ENCODE data around the gene LEMD3. TPM values are rescaled to one million over a fixed set of nuclear protein-coding genes. Genes with fewer than 3 reads are reported as not detected.
A peak's percentile ranks its signal among the peaks of the same experiment; 100 is the strongest.

The LEMD3 gene
- total RNA-seq, 1 donor from 2014 or later = 25.5 TPM

DNA sequence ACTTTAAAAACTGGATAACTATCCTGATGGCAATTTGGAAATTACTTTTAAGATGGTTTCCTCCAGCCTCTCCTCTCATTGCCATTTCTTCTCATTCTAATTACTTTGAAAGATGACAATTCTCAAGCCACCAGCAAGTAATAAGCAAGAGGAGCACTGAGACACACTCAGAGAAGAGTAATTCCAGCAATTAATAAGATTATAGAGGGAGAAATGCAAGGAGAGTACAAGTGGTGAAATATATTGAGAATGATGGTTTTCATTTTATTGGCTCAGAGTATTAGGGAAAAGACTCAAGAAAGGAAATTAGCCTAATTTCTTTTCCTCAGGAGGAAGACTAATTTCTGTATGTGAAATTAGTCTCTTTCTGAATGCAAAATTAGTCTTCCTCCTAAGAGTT is 88.6 kb downstream of the LEMD3 start:
- TF ChIP-seq, protein P1, sequence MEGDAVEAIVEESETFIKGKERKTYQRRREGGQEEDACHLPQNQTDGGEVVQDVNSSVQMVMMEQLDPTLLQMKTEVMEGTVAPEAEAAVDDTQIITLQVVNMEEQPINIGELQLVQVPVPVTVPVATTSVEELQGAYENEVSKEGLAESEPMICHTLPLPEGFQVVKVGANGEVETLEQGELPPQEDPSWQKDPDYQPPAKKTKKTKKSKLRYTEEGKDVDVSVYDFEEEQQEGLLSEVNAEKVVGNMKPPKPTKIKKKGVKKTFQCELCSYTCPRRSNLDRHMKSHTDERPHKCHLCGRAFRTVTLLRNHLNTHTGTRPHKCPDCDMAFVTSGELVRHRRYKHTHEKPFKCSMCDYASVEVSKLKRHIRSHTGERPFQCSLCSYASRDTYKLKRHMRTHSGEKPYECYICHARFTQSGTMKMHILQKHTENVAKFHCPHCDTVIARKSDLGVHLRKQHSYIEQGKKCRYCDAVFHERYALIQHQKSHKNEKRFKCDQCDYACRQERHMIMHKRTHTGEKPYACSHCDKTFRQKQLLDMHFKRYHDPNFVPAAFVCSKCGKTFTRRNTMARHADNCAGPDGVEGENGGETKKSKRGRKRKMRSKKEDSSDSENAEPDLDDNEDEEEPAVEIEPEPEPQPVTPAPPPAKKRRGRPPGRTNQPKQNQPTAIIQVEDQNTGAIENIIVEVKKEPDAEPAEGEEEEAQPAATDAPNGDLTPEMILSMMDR (IDR thresholded peaks at IDR 0.05; ENCODE audit: insufficient read depth, low read length, severe bottlenecking) = no peak
- DNase-seq (ENCODE audit: low read depth) (no peak), FAIRE-seq (no peak)
- no peaks in the 10 kb centered on the region for H3K27me3 ChIP-seq (ENCODE audit: control insufficient read depth, insufficient read depth, low read length)
- H3K4me3 ChIP-seq (ENCODE audit: low read depth, low read length) = no peak overlapping the region
- H3K36me3 ChIP-seq (ENCODE audit: control insufficient read depth, insufficient read depth, low read length) = no peaks in the 10 kb centered on the region

DNA sequence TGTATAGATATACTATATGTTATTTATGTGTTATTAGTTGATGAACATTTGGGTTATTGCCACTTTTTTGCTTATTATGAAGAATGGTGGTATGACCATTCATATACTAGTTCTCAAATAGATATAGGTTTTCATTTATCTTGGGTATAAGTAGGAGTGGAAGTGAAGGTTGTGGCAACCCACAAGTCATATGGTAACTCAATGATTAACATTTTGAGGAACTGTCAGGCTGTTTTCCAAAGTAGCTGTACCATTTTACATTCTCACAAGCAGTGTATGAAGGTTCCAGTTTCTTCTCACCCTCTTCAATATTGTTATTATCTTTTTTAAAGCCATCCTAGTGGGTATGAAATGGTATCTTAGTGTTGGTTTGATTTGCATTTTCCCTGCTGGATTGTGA is 90.1 kb downstream of the LEMD3 start:
- TF ChIP-seq, protein P1 (IDR thresholded peaks at IDR 0.05; ENCODE audit: insufficient read depth, low read length, severe bottlenecking) = no peak
- H3K27me3 ChIP-seq (ENCODE audit: control insufficient read depth, insufficient read depth, low read length) = no peaks in the 10 kb centered on the region
- H3K36me3 ChIP-seq (ENCODE audit: control insufficient read depth, insufficient read depth, low read length) = no peaks in the 10 kb centered on the region
- no peak overlapping the region for H3K4me3 ChIP-seq (ENCODE audit: low read depth, low read length)
- DNase-seq (ENCODE audit: low read depth) = no peak
- FAIRE-seq = no peak

DNA sequence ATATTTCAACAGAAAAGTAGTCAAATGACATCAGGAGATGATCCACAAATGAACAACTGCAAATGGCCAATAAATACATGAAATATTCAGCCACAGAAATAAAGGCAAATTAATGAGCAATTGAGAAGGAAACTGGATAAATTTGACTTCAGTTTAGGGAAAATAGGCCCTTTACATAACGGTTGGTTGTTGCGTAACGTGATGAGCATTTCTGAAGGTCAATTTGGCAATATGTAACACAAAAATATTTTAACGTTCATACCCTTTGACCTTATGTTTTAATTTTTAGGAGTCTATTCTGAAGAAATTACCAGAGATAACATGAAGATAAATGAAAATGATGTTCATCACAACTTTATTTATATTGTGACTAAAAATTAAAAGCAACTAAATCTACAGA is 94.4 kb downstream of the LEMD3 start:
- TF ChIP-seq, protein P1 (IDR thresholded peaks at IDR 0.05; ENCODE audit: insufficient read depth, low read length, severe bottlenecking) = no peak
- no peak for FAIRE-seq

DNA sequence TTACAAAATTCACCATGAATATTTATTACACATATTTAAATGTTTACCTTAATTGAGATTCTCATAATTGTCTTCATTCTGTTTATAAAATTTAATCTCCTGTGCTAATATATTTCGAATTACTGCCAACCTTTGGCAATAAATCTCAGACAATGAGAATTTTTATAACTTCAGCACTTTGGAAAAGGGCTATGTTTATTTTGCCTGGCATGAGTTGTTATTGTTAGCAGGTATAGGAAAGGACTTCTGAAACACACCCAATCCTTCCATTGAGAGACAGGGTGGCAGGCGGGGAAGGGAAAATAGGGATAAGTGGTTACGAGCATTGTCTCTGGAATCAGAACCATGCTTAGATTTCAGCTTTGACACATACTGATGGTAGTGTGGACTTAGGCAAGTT is 97.0 kb downstream of the LEMD3 start:
- DNase-seq (ENCODE audit: low read depth) = no peak
- Histone ChIP-seq H3K27me3 (ENCODE audit: control insufficient read depth, insufficient read depth, low read length) (peaks cover 2% of the 10 kb centered on the region), H3K4me3 (ENCODE audit: low read depth, low read length) (no peak overlapping the region), H3K36me3 (ENCODE audit: control insufficient read depth, insufficient read depth, low read length) (no peaks in the 10 kb centered on the region)
- TF ChIP-seq, protein P1 (IDR thresholded peaks at IDR 0.05; ENCODE audit: insufficient read depth, low read length, severe bottlenecking) = no peak
- no peak for FAIRE-seq

More for the DNA sequence above, 94.4 kb downstream of the LEMD3 start:
- Histone ChIP-seq H3K27me3 (ENCODE audit: control insufficient read depth, insufficient read depth, low read length) (peaks cover 2% of the 10 kb centered on the region), H3K36me3 (ENCODE audit: control insufficient read depth, insufficient read depth, low read length) (no peaks in the 10 kb centered on the region), H3K4me3 (ENCODE audit: low read depth, low read length) (no peak overlapping the region)
- DNase-seq (ENCODE audit: low read depth) = no peak

DNA sequence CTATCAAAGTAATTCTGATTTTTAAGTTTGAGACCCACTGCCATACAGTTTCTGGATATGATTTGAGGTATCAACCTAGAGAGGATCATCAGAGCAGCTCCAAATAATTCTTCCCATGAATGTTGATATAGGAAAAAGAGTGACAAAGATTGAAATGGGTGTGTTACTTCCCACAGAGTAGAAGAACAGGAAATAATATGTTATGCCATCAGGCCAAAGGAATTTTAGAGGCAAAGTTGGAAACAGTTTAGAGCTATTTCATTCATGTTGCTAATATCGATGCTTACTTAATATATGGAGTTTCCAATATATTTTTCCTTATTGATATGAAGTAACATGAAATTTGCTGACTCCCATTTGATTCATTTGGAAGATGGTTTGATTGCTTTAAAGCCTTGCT is 100.2 kb downstream of the LEMD3 start:
- DNase-seq (ENCODE audit: low read depth) (peak; percentile 55), FAIRE-seq (no peak)
- H3K27me3 ChIP-seq (ENCODE audit: control insufficient read depth, insufficient read depth, low read length) = peaks cover 2% of the 10 kb centered on the region
- no peak overlapping the region for H3K4me3 ChIP-seq (ENCODE audit: low read depth, low read length)
- TF ChIP-seq, protein P1 (IDR thresholded peaks at IDR 0.05; ENCODE audit: insufficient read depth, low read length, severe bottlenecking) = no peak
- H3K36me3 ChIP-seq (ENCODE audit: control insufficient read depth, insufficient read depth, low read length) = no peaks in the 10 kb centered on the region

DNA sequence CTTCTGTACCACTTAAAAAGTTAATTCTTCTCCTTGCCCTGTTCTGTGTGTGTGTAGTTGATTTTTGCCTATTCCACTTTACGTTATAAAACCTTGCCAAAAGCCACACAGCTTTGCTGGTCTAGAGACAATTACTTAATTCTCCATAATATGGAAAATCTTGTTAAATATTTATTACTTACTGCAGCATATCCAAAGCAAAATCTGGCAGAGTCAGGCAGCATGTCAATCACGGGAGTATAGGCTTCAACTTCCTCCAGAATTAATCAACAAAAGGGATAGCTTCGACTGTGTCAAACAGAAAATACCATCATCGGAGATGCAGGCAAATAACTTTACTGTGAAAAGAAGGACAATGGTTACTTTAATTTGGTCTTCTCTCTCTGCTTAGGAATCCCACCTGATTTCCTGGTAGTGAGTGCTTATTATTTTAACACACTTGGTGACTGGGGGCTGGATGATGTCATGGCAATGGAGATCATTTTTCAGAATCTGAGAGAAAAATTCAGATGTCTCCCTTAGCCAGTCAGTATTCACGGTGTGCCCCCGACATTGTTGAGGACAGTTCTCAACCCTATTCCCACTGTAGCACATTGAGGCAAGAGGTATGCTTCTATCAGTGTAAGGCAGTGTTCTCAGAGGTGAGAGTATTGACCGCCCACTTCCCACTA is 105.4 kb downstream of the LEMD3 start:
- no peak for DNase-seq (ENCODE audit: low read depth)
- Histone ChIP-seq H3K4me3 (ENCODE audit: low read depth, low read length) (no peak overlapping the region), H3K27me3 (ENCODE audit: control insufficient read depth, insufficient read depth, low read length) (no peaks in the 10 kb centered on the region), H3K36me3 (ENCODE audit: control insufficient read depth, insufficient read depth, low read length) (no peaks in the 10 kb centered on the region)
- TF ChIP-seq, protein P1 (IDR thresholded peaks at IDR 0.05; ENCODE audit: insufficient read depth, low read length, severe bottlenecking) = no peak
- FAIRE-seq = no peak
